PC-3 (cell line): ENCODE measurements around the gene UBN2. TPM values are rescaled to one million over a fixed set of nuclear protein-coding genes. Genes with fewer than 3 reads are reported as not detected.

Experiments
- ATAC-seq: fragments of 200-7000 bp; cut with Tn5 transposase; 2 replicates; pipeline ENCODE4 v1.9.1; 2020; ENCODE audit warnings: mild to moderate bottlenecking, moderate library complexity
- BruUV-seq: library from RNA; stranded (reverse); fragments of 400-500 nt; replicated peaks from 2 replicates; lab custom pipeline; 2021; lab: Mats Ljungman, UMichigan
- CTCF ChIA-PET: fragments of 300-600 bp; sonication (Branson Sonifier 250); formaldehyde crosslinking; loops from one replicate; lab custom pipeline; 2022; ENCODE audit warnings: antibody characterized with exemption; lab: Charles Lee
- POLR2A ChIA-PET: fragments of 300-600 bp; sonication (Branson Sonifier 250); formaldehyde crosslinking; loops from one replicate; lab custom pipeline; 2022; ENCODE audit warnings: antibody characterized with exemption; ENCODE audit not compliant: unreplicated experiment; lab: Charles Lee
- DNase-seq: peaks from one replicate; pipeline ENCODE4 v3.0.0-alpha.2; 2015
- H2AFZ ChIP-seq: fragments of 300-600 bp; sonication (generic); 2 replicates; pipeline ENCODE4 v1.6.0; 2016; ENCODE audit warnings: antibody characterized with exemption, low read length
- H3F3A ChIP-seq: fragments of 300-600 bp; sonication (generic); one replicate; pipeline ENCODE4 v1.6.0; 2017; ENCODE audit warnings: antibody characterized with exemption, low read length, control low read depth, mild to moderate bottlenecking; ENCODE audit not compliant: unreplicated experiment
- H3K27ac ChIP-seq: fragments of 300-600 bp; sonication (generic); 2 replicates; pipeline ENCODE4 v1.5.1; 2016; ENCODE audit warnings: mild to moderate bottlenecking, low read length
- H3K27me3 ChIP-seq: fragments of 300-600 bp; sonication (generic); 2 replicates; pipeline ENCODE4 v1.6.1; 2016; ENCODE audit warnings: low read length, mixed read lengths
- H3K36me3 ChIP-seq: fragments of 300-600 bp; sonication (generic); 2 replicates; pipeline ENCODE4 v1.6.1; 2016; ENCODE audit warnings: low read depth, mixed run types, low read length, mixed read lengths
- H3K4me1 ChIP-seq: fragments of 300-600 bp; sonication (generic); 2 replicates; pipeline ENCODE4 v1.5.1; 2016; ENCODE audit warnings: low read length; ENCODE audit not compliant: insufficient read depth
- H3K4me2 ChIP-seq: fragments of 300-600 bp; sonication (generic); 2 replicates; pipeline ENCODE4 v1.6.0; 2016; ENCODE audit warnings: low read length
- H3K4me3 ChIP-seq: fragments of 300-600 bp; sonication (generic); 2 replicates; pipeline ENCODE4 v1.5.1; 2016; ENCODE audit warnings: mild to moderate bottlenecking, low read length, mixed read lengths
- H3K79me2 ChIP-seq: fragments of 300-600 bp; sonication (generic); 2 replicates; pipeline ENCODE4 v1.6.1; 2017; ENCODE audit warnings: low read length, mixed read lengths
- H3K9ac ChIP-seq: fragments of 300-600 bp; sonication (generic); 2 replicates; pipeline ENCODE4 v1.6.0; 2016; ENCODE audit warnings: mild to moderate bottlenecking, low read length
- H3K9me2 ChIP-seq: fragments of 300-600 bp; sonication (generic); replicated peaks from 2 replicates; pipeline ENCODE4 v1.6.1; 2016; ENCODE audit warnings: mixed run types, low read length, mixed read lengths
- H3K9me3 ChIP-seq: fragments of 300-600 bp; sonication (generic); 2 replicates; pipeline ENCODE4 v1.6.1; 2016; ENCODE audit warnings: low read length, mixed read lengths
- H4K20me1 ChIP-seq: fragments of 300-600 bp; sonication (generic); 2 replicates; pipeline ENCODE4 v1.6.1; 2016; ENCODE audit warnings: low read length, mixed read lengths
- CTCF ChIP-seq: fragments of 300-600 bp; sonication (generic); conservative IDR thresholded peaks from 2 replicates; pipeline ENCODE4 v1.5.1; 2017; ENCODE audit warnings: antibody characterized with exemption, low read depth, mild to moderate bottlenecking, low read length
- EZH2 ChIP-seq: fragments of 300-600 bp; sonication (generic); IDR thresholded peaks from one replicate; pipeline ENCODE4 v1.6.1; 2017; ENCODE audit warnings: antibody characterized with exemption, mild to moderate bottlenecking, low read length; ENCODE audit not compliant: unreplicated experiment
- EZH2phosphoT487 ChIP-seq: fragments of 300-600 bp; sonication (generic); IDR thresholded peaks from 2 replicates; pipeline ENCODE4 v1.6.1; 2018; ENCODE audit warnings: mild to moderate bottlenecking, antibody characterized with exemption, low read length, borderline replicate concordance
- intact Hi-C: fragments of 100-400 bp; cut with micrococcal nuclease; formaldehyde crosslinking; loops from 2 replicates; pipeline ENCODE4 v1.9.0; 2023
- total RNA-seq: library from RNA; depleted of rRNA; stranded (reverse); fragments of >200 nt; gene quantifications from 2 replicates; pipeline ENCODE4 v1.2.3, GENCODE V29; 2014

UBN2 gene
- total RNA-seq, 1 experiment from 2014 or later: 2.2 TPM

GRCh38 chr7:139192014-139192706 is 38.9 kb upstream of the UBN2 start:
- no peaks in the 10 kb centered on the region for H3K36me3 ChIP-seq
- H3K4me2 ChIP-seq: no peak overlapping the region
- H3K27me3 ChIP-seq: no peaks in the 10 kb centered on the region
- peak; percentile 31 for DNase-seq
- H2AFZ ChIP-seq: no peak overlapping the region
- no peak for TF ChIP-seq EZH2
- no peak for TF ChIP-seq CTCF
- no peak for TF ChIP-seq EZH2phosphoT487
- H3K4me1 ChIP-seq: no peaks in the 10 kb centered on the region; the same call in 1 of the 2 replicates
- no peak overlapping the region for H3K9ac ChIP-seq
- H3K27ac ChIP-seq: no peak overlapping the region
- H3K9me2 ChIP-seq: no peaks in the 10 kb centered on the region
- CTCF ChIA-PET: interaction anchor here (0.5 to 0.7 kb wide), 2 partner anchors 51 to 306 kb away, joined by 3 to 15 read pairs; no protein-coding TSS in a partner anchor
- H4K20me1 ChIP-seq: no peaks in the 10 kb centered on the region
- intact Hi-C loops: no loop called here
- H3K4me3 ChIP-seq: no peak overlapping the region
- POLR2A ChIA-PET: no interaction called here
- no peaks in the 10 kb centered on the region for H3K9me3 ChIP-seq
- no TSS peak for BruUV-seq
- peak; percentile 88 for ATAC-seq
- H3F3A ChIP-seq: no peaks in the 10 kb centered on the region
- H3K79me2 ChIP-seq: no peaks in the 10 kb centered on the region

- H3K36me3 ChIP-seq: no peaks in the 10 kb centered on the region
- no peaks in the 10 kb centered on the region for H3K27me3 ChIP-seq
- H3K4me1 ChIP-seq: no peaks in the 10 kb centered on the region
- intact Hi-C loops: no loop called here
- H4K20me1 ChIP-seq: no peaks in the 10 kb centered on the region
- ChIA-PET POLR2A (no interaction called here), CTCF (no interaction called here)
- ATAC-seq (no peak), DNase-seq (no peak)
- H3K9me2 ChIP-seq: no peaks in the 10 kb centered on the region
- H3K9me3 ChIP-seq: no peaks in the 10 kb centered on the region
- H3F3A ChIP-seq: no peaks in the 10 kb centered on the region
- H3K9ac ChIP-seq: no peak overlapping the region
- H3K79me2 ChIP-seq: no peaks in the 10 kb centered on the region
- H3K4me2 ChIP-seq: no peak overlapping the region
- no peak overlapping the region for H3K27ac ChIP-seq
- no peak overlapping the region for H2AFZ ChIP-seq
- TF ChIP-seq CTCF: no peak
- no peak for TF ChIP-seq EZH2
- no peak for TF ChIP-seq EZH2phosphoT487
- no TSS peak for BruUV-seq
- H3K4me3 ChIP-seq: no peak overlapping the region
These were observed 30.7 kb upstream of the UBN2 start for GRCh38 chr7:139200382-139200781.

- Histone ChIP-seq H3K36me3 (no peaks in the 10 kb centered on the region), H3K27ac (no peak overlapping the region), H3K4me2 (no peak overlapping the region), H3K79me2 (no peaks in the 10 kb centered on the region), H3K4me1 (no peaks in the 10 kb centered on the region), H3K4me3 (no peak overlapping the region), H3K9me3 (peaks cover 9% of the 10 kb centered on the region; the same call in 1 of the 2 replicates), H3K9ac (no peak overlapping the region), H4K20me1 (no peaks in the 10 kb centered on the region), H2AFZ (no peak overlapping the region), H3K27me3 (no peaks in the 10 kb centered on the region), H3F3A (no peaks in the 10 kb centered on the region), H3K9me2 (no peaks in the 10 kb centered on the region)
- CTCF ChIA-PET: no interaction called here
- DNase-seq: no peak
- POLR2A ChIA-PET: no interaction called here
- intact Hi-C loops: no loop called here
- no TSS peak for BruUV-seq
- no peak for ATAC-seq
- TF ChIP-seq EZH2phosphoT487 (no peak), CTCF (no peak), EZH2 (no peak)
These were observed 27.0 kb upstream of the UBN2 start for GRCh38 chr7:139203992-139204391.
